GM21526 (cell line): ENCODE data around the gene ASPG.

Source experiments
- ATAC-seq: cut with Tn5 transposase; IDR thresholded peaks from one replicate; pipeline ENCODE4 v1.9.1; 2021; ENCODE audit warnings: moderate library complexity; ENCODE audit not compliant: unreplicated experiment, low FRiP score

ASPG gene

DNA sequence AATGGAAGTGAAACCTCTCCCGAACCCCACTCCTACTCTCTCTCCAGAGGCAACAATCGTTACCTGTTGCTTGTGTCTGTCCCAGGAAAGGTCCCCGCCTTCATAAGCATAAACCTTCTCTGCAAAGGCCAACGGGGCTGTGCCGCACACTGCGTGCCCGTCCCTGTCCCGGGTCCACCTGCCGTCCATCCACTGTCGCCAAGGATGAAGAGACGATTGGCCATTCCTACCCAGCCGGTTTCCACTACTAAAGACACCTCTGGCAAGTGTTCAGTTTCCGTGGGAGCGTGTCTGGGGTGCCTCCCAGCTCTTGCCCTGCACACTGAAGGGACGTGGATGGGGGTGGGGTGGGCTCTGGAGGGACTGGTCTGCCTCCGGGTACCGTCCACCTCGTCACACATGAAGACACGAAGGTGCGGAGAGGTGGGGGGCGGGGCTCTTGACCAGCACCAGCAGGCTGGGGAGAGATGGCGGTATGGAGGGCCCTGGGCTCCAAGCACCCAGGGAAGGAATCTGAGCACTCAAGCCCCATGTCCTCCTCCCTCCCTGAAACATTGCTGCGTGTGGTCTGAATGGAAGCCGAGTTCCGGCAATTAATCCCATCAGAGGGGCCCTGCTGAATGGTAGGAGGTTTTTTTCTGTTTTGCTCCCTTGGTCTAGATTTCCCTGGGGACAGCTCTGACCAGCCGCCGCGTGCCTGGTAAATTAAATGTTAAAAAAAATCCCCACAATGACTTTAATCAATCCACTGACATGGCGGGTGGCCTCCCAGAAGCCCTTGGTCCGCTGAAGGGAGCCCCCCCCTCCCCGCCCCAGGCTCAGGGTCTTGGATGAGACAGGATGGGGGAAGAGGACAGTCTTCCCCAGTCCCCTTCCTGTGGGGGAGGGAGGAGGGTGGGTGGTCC lies 48.8 kb downstream of the ASPG start:
- no peak for ATAC-seq

GRCh38 chr14:104135121-104135903 lies 49.8 kb downstream of the ASPG start:
- ATAC-seq, result no peak

DNA sequence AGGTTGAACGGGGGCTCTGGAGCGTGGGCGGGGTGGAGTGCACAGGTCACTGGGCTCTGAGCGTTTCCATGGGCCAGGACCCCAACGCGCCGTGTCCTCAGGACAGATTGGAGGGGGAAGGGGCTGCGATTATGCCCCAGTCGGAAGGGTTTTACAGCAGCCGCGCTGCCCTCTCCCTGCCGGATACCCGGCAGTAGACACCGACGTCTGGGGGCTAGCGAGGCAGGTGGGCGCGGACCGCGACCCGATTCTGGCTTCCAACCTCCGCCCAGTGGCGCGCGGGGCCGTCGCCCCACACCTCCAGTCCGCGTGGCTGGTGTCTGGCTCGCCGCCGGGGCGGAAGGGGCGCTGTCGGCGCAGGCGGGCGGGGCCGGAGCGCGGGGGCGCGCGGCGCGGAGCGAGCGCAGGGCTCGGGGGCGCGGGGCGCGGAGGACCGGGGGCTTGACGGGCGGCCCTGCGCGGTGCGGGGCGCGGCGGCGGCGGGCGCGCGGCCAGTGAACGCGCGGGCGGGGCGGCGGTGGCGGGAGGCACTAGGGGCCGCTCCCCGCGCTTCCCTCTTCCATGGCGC lies 50.5 kb downstream of the ASPG start:
- ATAC-seq, result no peak

GRCh38 chr14:104136472-104137296 lies 51.2 kb downstream of the ASPG start:
- no peak for ATAC-seq

DNA sequence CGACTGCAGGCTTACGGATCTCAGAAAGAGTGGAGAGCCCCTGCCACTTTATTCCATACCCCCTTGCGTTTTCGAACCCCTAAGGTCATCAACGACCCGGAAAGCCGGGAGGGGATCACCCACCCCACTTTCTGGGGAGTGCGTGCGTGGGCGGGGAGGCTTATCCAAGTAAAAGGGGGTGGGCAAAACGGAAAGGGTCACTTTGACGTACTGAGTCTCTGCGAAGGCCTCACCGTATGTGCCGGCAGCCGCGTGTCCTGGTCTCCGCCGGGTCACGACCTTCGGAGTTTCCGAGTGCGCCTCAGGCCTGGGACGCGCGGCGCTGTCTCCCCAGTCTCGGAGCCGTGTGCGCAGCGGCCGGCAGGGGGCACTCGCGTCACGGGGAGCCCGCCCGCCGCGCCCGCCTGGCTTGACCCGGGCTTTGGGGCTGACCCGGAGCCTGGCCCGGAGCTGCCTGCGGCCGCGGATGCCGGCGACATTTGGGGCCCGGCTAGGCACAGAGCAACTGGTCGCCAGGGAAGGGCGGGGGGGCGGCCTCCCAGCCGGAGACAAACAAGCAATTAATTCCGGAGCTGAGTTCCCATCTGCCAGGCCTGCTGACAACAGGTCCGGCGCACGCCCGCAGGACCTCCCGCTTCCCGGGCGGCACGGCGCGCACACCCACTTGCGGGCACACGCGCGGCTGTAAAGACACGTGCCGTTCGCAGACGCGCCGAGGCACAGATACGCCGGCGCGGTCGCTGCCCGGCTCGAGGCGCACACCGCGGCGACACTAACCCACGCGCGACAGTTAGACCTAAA lies 52.0 kb downstream of the ASPG start:
- ATAC-seq, result no peak

GRCh38 chr14:104138098-104138717 lies 52.7 kb downstream of the ASPG start, which contains the start of gene KIF26A:
Gene KIF26A, plus strand, starts transcription at chr14:104138587. Its CDS starts 136 bp downstream, at chr14:104138723.
- no peak for ATAC-seq

DNA sequence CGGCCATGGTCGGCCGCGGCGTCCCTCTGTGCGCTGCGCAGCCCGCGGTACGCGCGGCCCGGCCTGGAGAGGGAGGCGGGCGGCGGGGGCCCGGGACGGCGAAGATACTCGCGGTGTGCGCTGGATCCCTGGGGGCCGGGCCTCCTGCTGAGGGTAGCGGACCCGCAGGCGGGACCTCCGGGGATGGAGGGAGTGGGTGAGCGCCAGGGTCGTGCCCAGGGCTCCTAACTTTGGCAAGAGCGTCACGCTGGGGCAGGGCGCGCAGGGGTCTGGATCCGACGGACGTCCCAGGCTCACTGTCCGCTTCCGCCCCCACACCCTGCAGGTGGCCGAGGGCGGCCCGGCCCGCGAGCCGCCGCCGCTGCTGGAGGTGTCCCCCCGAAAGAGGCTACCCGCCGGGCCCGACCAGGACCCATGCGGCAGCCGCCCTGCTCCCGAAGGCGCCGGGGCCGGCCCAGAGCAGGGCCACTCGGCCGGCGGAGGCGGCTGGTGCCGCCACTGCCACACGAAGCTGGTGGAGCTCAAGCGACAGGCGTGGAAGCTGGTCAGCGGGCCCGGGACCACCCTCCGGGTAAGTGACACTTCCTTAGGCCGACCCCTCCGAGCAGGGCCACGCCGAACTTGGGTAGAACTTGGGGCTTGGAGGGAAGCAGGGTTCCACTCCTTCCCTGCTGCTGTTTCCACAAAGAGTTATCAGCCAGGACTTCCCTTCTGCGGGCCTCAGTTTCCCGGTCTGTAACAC lies 53.4 kb downstream of the ASPG start:
- ATAC-seq, result no peak

DNA sequence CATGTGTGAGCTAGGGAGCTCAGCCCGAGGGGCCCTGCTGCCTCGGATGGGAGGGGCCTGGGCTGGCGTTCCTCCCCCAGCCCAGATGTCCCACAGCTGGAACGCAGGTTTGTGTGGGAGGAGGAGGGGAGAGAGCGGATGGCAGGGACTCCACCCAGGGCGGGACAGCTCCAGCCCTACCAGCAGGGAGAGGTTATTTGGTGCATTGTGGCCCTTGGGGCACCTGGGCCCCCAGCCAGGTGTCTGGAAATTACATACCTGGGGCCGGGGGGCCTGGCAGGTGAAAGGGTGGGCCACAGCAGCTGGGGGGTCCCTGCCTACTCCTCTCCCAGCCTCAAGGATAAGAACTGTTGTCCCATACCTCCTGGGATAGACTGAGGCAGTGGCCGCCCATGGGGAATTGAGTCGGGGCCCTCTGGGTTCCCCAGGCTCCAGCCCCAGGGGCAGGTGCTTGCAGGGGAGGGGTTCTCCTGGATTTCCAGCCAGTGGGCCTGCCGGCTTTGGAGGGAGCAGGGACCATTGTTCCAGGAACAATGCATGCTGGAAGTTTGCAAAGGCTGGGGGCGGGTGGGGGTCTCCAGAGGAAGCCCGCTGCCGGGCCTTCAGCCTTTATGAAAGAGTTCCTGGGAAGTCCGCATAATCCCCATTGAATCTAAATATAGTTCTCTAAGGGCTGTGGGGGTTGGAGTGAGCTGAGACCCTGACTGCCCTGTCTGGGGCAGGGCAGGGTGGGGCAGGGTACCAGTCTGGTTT lies 54.1 kb downstream of the ASPG start:
- ATAC-seq, result no peak

DNA sequence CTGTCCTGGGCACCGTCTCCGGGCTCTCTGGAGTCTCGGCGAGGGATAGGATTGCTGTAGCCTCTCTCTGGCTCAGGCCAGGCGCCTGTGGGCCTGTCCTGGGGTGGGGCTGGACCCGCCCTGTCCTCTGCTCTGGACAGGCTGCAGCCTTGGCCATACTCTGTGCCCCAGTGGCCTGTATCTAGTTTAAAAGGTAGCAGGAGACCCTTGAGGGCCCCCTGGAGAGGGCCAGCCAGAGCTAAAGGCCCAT lies 54.6 kb downstream of the ASPG start:
- ATAC-seq, result no peak

- no peak for ATAC-seq
These were observed 55.2 kb downstream of the ASPG start for GRCh38 chr14:104140463-104141331.

- ATAC-seq, result no peak
These were observed 56.2 kb downstream of the ASPG start for GRCh38 chr14:104141621-104142091.

- no peak for ATAC-seq
These were observed 56.8 kb downstream of the ASPG start for GRCh38 chr14:104142136-104142945.

- no peak for ATAC-seq
These were observed 57.5 kb downstream of the ASPG start for GRCh38 chr14:104142946-104143470.

DNA sequence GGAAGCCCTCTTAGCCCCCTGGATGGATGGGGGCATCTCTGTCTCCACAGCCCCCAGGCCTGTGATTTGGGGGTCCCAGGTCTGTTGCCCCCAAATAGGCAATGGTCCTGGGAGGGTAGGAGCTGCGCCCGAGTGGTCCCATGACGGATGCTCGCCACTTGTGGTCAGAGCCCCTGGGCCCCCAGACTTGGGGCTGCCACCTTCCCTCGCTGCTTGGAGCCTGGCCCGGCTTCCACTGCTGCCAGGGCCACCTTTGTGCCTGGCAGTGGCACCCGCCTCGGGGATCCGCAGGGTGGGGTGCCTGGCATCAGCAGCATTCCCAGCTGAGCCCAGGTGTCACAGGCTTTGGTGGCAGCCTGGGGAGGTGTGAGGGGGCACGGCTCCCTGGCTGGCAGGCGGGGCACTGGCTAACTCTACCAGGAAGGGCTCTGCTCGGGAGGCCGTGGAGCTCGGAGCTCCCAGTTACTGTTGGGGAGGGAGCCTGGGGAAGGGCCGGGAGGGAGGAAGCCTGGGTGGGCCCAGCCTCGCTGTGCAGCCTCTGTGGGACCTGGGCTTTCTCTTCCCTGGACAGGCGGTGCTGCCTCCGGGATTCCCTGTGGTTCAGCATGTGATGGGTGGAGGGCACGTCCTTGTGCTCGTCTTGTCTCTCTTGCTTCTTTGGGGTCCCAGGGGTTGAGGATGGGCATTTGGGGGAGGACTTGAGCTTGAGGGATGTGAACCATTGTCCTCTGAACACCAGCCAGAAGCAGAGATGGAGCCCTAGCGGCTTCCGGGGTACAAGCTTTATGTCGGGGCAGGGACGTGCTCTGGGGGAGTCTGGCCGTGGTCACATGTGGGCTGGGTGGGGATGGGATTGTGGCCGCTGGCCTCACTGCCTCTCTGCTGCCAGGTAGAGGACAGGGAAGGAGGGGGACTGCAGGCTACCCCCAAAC lies 58.3 kb downstream of the ASPG start:
- no peak for ATAC-seq

DNA sequence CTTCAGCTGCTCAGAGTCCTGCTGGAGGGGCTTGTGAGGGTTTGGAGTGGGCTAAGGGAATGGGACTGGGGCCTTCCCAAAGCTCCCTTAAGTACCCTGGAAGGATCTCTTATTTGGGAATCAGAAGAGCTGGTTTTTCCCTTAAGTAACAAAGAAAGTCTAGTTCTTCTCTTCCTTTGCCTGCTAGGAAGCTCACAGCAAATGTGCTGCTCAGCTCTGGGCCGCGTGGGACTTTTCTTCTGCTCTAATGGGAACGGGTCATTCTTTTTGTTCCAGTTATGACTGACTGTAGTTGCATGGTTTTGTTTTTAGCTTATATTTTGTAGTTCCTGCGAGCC lies 58.9 kb downstream of the ASPG start:
- ATAC-seq, result no peak
